Motor neuron (in vitro differentiated cells): Measurements from ENCODE around the gene FGD2. TPM values are rescaled to one million over a fixed set of nuclear protein-coding genes. Genes with fewer than 3 reads are reported as not detected.
"Not testable (repeated sequence)": the region's sequence is repeated elsewhere in the genome, so short reads cannot be mapped to it uniquely, and the experiment has no call there.

Source experiments
- ATAC-seq, 8 experiments: fragments of 200-7000 bp; cut with Tn5 transposase; replicated peaks in 6 of 8; 2 replicates each; pipeline ENCODE4 v1.8.0; 2021; ENCODE audit warnings: mild to moderate bottlenecking in 8 of 8, moderate library complexity in 8 of 8
- H3K27ac ChIP-seq, 2 donors: fragments of 250-450 bp; sonication (Bioruptor Pico); 2 replicates each; pipeline ENCODE4 v1.9.0; 2021; ENCODE audit warnings: antibody characterized with exemption in 2 of 2, mild to moderate bottlenecking in 2 of 2, moderate library complexity in 1 of 2
- H3K4me1 ChIP-seq, 2 donors: fragments of 250-450 bp; sonication (Bioruptor Pico); replicated peaks in 1 of 2; 2 replicates each; pipeline ENCODE4 v1.6.1; 2021; ENCODE audit warnings: antibody characterized with exemption in 2 of 2, mild to moderate bottlenecking in 2 of 2, moderate library complexity in 1 of 2
- H3K4me3 ChIP-seq, 5 donors: fragments of 250-450 bp; sonication (Bioruptor Pico); 2 replicates each; pipeline ENCODE4 v1.9.0; 2021; ENCODE audit warnings: antibody characterized with exemption in 5 of 5, mild to moderate bottlenecking in 5 of 5, moderate library complexity in 4 of 5
- WGBS, 10 experiments: fragments of 450-650 bp; shearing (Covaris generic); methylation state at CpG; one replicate each; pipeline ENCODE4 v1.0.0; 2022; 5-methylcytosine and 5-hydroxymethylcytosine counted together
- in situ Hi-C, 9 experiments: fragments of 400-800 bp; cut with MboI; loops; one replicate each; pipeline ENCODE4 v1.15.0; 2021; ENCODE audit warnings: low sequenced_read_pairs in 9 of 9, low pct_unique_long_range_greater_than_20kb in 2 of 9; ENCODE audit not compliant: unreplicated experiment in 9 of 9
- total RNA-seq, 8 experiments: library from RNA; unstranded; fragments of 300-600 nt; gene quantifications; 2 replicates each; pipeline versions ENCODE4 v1.2.3 to v1.2.4, GENCODE V29; 2022

Gene FGD2
- total RNA-seq, 8 experiments from 2014 or later: 0.14 to 1.8 (median 0.53) TPM; not detected in 2

DNA sequence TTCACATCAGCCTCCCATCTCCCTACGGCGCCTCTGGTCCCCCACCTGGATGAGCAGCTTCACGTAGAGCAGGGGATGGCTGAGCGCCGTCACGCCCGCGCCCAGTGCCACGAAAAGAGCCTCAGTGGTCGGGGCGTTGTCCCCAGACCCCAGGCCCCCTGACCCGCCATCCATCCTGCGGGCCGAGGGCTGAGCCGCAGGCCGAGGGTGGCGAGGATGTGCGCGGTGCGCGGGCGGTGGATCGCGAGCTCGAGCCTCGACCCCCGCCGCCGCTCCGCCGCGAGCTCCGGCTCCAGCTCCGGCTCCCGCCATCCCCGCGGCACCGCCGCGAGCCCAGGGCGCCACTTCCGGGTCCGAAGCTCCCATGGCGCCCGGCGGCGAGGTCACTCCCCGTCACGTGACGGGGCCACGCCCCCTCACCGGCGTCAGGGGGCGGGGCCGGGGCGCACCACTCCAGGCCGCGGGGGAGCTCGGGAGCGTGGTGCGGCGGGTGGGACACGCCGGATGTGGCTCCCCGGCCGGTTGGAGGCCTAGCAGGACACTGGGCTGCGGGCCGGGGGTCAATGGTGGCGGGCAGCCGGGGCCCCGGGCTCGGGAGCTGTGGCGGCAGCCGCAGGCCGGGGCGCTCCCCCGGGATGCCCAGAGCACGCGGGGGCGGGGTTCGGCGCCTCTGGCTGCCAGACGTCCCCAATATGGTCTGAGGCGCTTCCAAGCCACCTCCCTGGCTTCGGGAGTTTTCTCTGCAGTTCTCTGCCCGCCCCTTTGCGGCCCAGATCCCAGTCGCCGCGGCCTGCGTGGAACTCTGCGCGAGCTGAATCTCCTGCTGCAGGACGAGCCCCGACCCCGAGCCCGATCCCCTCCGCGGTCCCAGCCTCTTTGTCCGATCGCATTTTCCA is 19.4 kb upstream of the FGD2 start, which contains the start of gene MTCH1:
MTCH1 (minus strand) TSS at position 389 of the 896 bp plus-strand sequence; CDS start at position 366, 23 bp downstream.
- in situ Hi-C loops: loop anchor here in 1 of 9 experiments (25.0 kb wide), 1 partner anchor 99 kb away; the partner anchor contains the start of gene C6orf89
- 0% methylated on average over 2 of the region's 101 CpGs; no CpG with 5 or more reads in 9 of the 10 experiments for WGBS, 10 experiments
- ATAC-seq: peak; percentile 81 to 92 (median 85)
- peak within 1 kb of the TSS; percentile 85 to 96 (median 88) for H3K4me3 ChIP-seq
- peak within 1 kb of the TSS; percentile 94 to 98 for H3K27ac ChIP-seq
- H3K4me1 ChIP-seq: peaks cover 12% of the 10 kb centered on the region in 2 donors

DNA sequence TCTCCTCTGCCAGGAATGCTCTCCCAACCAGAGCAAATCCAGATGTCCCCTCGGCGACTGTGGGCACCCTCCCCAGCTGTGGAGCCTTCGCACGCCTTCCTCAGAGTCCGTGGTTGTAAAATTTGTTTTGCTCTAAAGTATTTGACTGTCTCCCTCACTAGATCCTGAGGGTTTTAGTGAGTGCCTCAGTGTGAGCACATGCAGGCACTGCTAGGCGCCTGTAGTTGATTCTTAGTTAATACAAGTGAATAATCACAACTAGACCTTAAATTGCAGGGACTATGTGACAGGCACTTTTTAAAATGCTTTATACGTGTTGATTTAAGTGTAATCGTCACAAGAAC is 18.8 kb upstream of the FGD2 start:
- WGBS, 10 experiments: 0 to 8% (median 0%) methylated on average over 1 to 6 of the region's 8 CpGs; no CpG with 5 or more reads in 3 of the 10 experiments
- Histone ChIP-seq H3K4me3 (peak overlapping the region; percentile 85 to 96 (median 88)), H3K4me1 (peaks cover 12% of the 10 kb centered on the region in 2 donors), H3K27ac (peak overlapping the region; percentile 94 to 98)
- in situ Hi-C loops: loop anchor here in 1 of 9 experiments (25.0 kb wide), 1 partner anchor 99 kb away; the partner anchor contains the start of gene C6orf89
- peak in 1 of 8 experiments; percentile 12 for ATAC-seq

DNA sequence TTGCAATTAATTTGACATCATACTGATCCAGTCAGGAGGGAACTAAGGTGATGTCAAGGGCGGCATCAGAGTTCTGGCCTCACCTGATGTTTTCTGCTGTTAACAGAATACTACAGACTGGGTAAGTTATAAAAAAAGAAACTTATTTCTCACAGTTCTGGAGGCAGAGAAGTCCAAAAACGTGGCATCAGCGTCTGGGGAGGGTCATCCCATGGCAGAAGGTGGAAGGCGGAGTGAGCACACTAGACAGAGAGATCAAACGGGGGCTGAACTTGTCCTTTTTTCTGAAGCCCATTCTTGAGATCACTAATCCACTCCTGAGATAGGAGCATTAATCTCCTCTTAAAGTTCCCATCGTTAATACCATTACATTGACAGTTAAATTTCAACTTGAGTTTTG is 16.2 kb upstream of the FGD2 start:
- 38 to 100% (median 81%) methylated on average over 1 to 6 of the region's 6 CpGs; no CpG with 5 or more reads in 3 of the 10 experiments for WGBS, 10 experiments
- H3K27ac ChIP-seq: no peak overlapping the region
- no peak overlapping the region for H3K4me3 ChIP-seq
- in situ Hi-C loops: loop anchor here in 1 of 9 experiments (25.0 kb wide), 1 partner anchor 102 kb away; the partner anchor contains the start of gene C6orf89
- ATAC-seq: no peak
- peaks cover 10 to 11% of the 10 kb centered on the region in 2 donors for H3K4me1 ChIP-seq

DNA sequence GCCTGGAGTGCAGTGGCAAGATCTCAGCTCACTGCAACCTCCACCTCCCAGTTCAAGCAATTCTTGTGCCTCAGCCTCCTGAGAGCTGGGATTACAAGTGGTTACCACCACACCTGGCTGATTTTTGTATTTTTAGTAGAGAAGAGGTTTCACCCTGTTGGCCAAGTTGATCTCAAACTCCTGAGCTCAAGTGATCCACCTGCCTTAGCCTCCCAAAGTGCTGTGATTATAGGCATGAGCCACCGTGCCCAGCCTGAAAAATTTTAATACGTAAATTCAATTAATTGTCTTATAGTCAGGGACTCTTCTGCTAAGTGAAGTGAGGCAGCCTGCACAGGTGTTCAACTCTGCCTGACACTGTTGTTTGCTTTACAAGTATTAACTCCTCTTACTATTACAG is 15.1 kb upstream of the FGD2 start:
- not testable (repeated sequence) for H3K4me1 ChIP-seq, H3K27ac ChIP-seq, ATAC-seq, H3K4me3 ChIP-seq
- in situ Hi-C loops: loop anchor here in 1 of 9 experiments (25.0 kb wide), 1 partner anchor 103 kb away; the partner anchor contains the start of gene C6orf89
- WGBS, 10 experiments: 20 to 100% (median 77%) methylated on average over 1 to 2 of the region's 2 CpGs; no CpG with 5 or more reads in 6 of the 10 experiments

- in situ Hi-C loops: loop anchor here in 1 of 9 experiments (25.0 kb wide), 1 partner anchor 111 kb away; the partner anchor contains the start of gene C6orf89
- WGBS, 10 experiments: 14 to 92% (median 73%) methylated on average over 1 to 12 of the region's 18 CpGs; no CpG with 5 or more reads in 1 of the 10 experiments
- Histone ChIP-seq H3K4me1 (peaks cover 18 to 20% of the 10 kb centered on the region in 2 donors), H3K4me3 (no peak overlapping the region), H3K27ac (no peak overlapping the region)
- ATAC-seq: peak in 4 of 8 experiments; percentile 5 to 62 (median 19)
These were observed 7.4 kb upstream of the FGD2 start for GRCh38 chr6:36997811-36998722.

DNA sequence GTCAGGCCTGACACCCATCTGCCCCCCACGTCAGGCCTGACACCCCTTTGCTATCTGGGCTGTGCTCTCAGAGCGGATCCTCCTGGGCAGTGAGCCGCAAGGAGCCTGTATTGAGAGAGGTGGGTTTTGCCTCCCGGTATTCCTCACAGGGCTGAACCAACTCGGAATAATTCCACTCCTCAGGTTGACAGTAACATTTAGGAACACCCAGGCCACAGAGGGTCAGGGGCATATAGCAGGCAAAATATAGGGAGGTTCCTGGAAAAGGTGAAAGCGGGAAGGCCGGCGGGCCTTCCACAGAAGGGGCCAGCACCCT is 6.8 kb upstream of the FGD2 start:
- peaks cover 18 to 20% of the 10 kb centered on the region in 2 donors for H3K4me1 ChIP-seq
- peak overlapping the region in 1 of 2 donors; percentile 10 for H3K27ac ChIP-seq
- in situ Hi-C loops: loop anchor here in 1 of 9 experiments (25.0 kb wide), 1 partner anchor 111 kb away; the partner anchor contains the start of gene C6orf89
- ATAC-seq: peak in 3 of 8 experiments; percentile 6 to 14 (median 8)
- no peak overlapping the region for H3K4me3 ChIP-seq
- 54 to 96% (median 94%) methylated on average over 4 to 5 of the region's 8 CpGs; no CpG with 5 or more reads in 6 of the 10 experiments for WGBS, 10 experiments

DNA sequence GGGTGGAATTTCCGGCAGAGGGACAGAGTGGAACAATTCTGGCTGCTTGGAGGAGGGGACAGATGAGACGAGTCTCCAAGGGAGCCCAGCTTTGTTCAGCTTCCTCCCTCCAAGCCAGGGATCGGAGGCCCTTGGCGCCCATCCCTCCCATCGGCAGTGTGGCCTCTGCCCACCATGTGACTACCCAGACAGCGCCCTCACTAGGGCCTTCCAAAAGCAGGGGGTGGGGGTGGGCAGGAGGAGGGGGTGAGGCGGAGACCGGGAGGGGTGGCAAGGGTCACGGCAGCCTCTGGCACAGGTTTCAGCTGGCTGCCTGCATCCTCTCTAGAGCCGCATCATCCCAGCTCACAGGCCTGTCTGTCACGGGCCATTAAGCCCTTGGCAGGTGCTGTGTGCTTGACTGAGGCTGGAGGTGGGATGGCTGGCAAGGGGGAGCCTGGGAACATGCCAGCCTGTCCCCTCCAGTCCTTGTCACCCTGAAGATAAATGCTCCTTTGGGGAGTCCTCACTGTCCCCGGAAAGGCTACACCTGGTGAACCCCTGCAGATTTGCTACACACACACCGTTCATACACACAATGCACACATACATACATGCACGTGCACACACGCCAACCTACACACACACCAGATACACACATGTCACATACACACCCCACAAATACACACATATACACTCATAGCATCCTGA is 6.2 kb upstream of the FGD2 start:
- in situ Hi-C loops: loop anchor here in 1 of 9 experiments (25.0 kb wide), 1 partner anchor 112 kb away; the partner anchor contains the start of gene C6orf89
- peak in 5 of 8 experiments; percentile 78 to 92 (median 86) for ATAC-seq
- Histone ChIP-seq H3K4me3 (no peak overlapping the region), H3K27ac (peak overlapping the region in 1 of 2 donors; percentile 10), H3K4me1 (peaks cover 18 to 20% of the 10 kb centered on the region in 2 donors)
- 74 to 100% (median 92%) methylated on average over 1 to 7 of the region's 15 CpGs; no CpG with 5 or more reads in 6 of the 10 experiments for WGBS, 10 experiments

DNA sequence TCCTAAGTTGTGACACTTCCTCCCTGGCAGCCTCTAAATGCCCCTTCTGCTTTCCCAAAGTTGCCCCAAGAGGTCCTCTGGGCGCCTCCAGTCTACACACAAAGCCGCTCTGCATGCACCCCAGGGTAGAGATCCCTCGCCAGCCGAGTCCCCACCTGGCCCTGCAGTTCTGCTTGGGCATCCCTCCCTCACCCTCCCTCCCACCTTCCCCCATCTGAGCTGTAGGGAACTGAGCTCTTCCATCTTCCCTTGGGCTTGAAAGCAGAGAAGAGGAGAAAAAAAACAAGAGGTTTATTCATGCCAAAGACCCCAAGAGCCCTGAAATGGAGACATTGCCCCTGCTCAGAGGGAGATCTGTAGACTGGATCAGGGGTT is 5.7 kb upstream of the FGD2 start:
- WGBS, 10 experiments: 76 to 92% methylated on average over 2 to 4 of the region's 4 CpGs; no CpG with 5 or more reads in 8 of the 10 experiments
- peaks cover 18 to 20% of the 10 kb centered on the region in 2 donors for H3K4me1 ChIP-seq
- H3K4me3 ChIP-seq: no peak overlapping the region
- in situ Hi-C loops: loop anchor here in 5 of 9 experiments (25.0 kb wide), 2 partner anchors 112 to 237 kb away; partner anchors contain the start of gene C6orf89 (in 4 of the 5)
- no peak for ATAC-seq
- no peak overlapping the region for H3K27ac ChIP-seq

DNA sequence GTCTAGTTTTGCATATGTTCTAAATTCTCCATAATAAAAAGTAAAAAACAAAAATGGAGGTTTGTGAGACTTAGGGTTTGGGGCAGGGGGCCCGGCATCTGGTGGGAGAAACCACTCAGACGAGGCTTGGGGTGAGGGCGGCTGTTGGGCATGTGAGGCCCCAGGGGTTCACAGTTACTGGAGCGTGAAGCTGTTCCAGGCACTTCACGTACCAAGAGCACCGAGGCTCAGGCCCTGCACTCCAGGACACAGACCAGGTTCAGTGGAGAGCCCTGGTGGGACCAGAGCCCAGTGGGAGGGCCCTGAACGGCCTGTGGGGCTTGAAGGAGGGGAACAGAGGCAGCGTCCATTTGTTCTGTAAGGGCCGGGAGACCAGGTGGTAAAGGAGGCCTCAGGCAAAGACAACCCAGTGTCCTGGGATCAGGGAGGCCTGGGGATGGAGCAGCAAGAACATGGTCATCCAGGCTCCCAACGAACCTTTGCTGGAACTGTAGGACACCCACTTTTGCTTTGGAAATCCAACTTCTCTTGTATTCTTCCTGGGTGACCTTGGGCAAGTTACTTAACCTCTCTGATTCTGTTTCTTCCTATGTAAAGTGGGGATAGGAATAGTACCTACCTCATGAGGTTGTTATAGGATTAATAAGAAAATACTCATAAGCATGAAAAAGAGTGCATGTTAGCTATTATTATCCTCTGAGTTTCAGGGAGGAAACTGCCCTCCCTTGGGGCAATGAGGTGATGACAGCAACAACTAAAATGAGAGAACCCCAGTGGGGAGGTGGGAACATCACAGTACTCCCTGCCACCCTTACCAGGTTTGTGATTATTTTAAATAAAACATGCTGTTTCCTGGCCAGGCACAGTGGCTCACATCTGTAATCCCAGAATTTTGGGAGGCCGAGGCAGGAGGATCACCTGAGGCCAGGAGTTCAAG is 1.1 kb upstream of the FGD2 start:
- H3K27ac ChIP-seq: no peak overlapping the region
- in situ Hi-C loops: loop anchor here in 4 of 9 experiments (25.0 kb wide), 2 partner anchors 117 to 242 kb away; partner anchors contain the start of gene C6orf89 (in 3 of the 4)
- H3K4me3 ChIP-seq: no peak overlapping the region
- no peak for ATAC-seq
- peaks cover 3 to 4% of the 10 kb centered on the region in 2 donors for H3K4me1 ChIP-seq
- WGBS, 10 experiments: 20 to 100% (median 70%) methylated on average over 1 to 9 of the region's 11 CpGs; no CpG with 5 or more reads in 1 of the 10 experiments

GRCh38 chr6:37005827-37006567 is 542 bp downstream of the FGD2 start:
- ATAC-seq: no peak
- Histone ChIP-seq H3K4me3 (no peak overlapping the region), H3K4me1 (no peaks in the 10 kb centered on the region), H3K27ac (no peak overlapping the region)
- in situ Hi-C loops: loop anchor here in 4 of 9 experiments (25.0 kb wide), 2 partner anchors 119 to 244 kb away; partner anchors contain the start of gene C6orf89 (in 3 of the 4)
- 60 to 100% (median 86%) methylated on average over 1 to 8 of the region's 13 CpGs; no CpG with 5 or more reads in 3 of the 10 experiments for WGBS, 10 experiments
